Measurements from ENCODE around the gene CHRNA4.
"Not testable (repeated sequence)": the region's sequence is repeated elsewhere in the genome, so short reads cannot be mapped to it uniquely, and the experiment has no call there.

The CHRNA4 gene

GRCh38 chr20:63306673-63307537 lies 54.2 kb downstream of the CHRNA4 start:
- no peak for DNase-seq

- DNase-seq: not testable (repeated sequence)
Observed at GRCh38 chr20:63305933-63306672, 55.0 kb downstream of the CHRNA4 start.

GRCh38 chr20:63305393-63305792 lies 55.8 kb downstream of the CHRNA4 start:
- no peak for DNase-seq

GRCh38 chr20:63303095-63303666 lies 58.0 kb downstream of the CHRNA4 start:
- no peak for DNase-seq

- no peak for DNase-seq
Observed at GRCh38 chr20:63301671-63302070, 59.5 kb downstream of the CHRNA4 start.

- DNase-seq: no peak
Observed at GRCh38 chr20:63298731-63299312, 62.3 kb downstream of the CHRNA4 start.

GRCh38 chr20:63297796-63298572 lies 63.2 kb downstream of the CHRNA4 start:
- DNase-seq: no peak

GRCh38 chr20:63297371-63297781 lies 63.8 kb downstream of the CHRNA4 start:
- DNase-seq: no peak

GRCh38 chr20:63296531-63297299 lies 64.4 kb downstream of the CHRNA4 start:
- DNase-seq: no peak

- DNase-seq: no peak
Observed at GRCh38 chr20:63295846-63296245, 65.3 kb downstream of the CHRNA4 start.

GRCh38 chr20:63295422-63295821 lies 65.7 kb downstream of the CHRNA4 start:
- no peak for DNase-seq

- no peak for DNase-seq
Observed at GRCh38 chr20:63295018-63295417, 66.1 kb downstream of the CHRNA4 start.

- no peak for DNase-seq
Observed at GRCh38 chr20:63294536-63294900, 66.6 kb downstream of the CHRNA4 start.

GRCh38 chr20:63293871-63294535 lies 67.1 kb downstream of the CHRNA4 start:
- DNase-seq: no peak

GRCh38 chr20:63293456-63293855 lies 67.7 kb downstream of the CHRNA4 start:
- no peak for DNase-seq
